SK-N-SH (cell line): Measurements from ENCODE around the gene OR10J1. TPM values are rescaled to one million over a fixed set of nuclear protein-coding genes. Genes with fewer than 3 reads are reported as not detected.

ENCODE experiments used
- CTCF ChIA-PET: fragments of 300-600, 350-600 bp; formaldehyde crosslinking; extraction: SDS; loops from one replicate; lab custom pipeline; 2021; lab: Yijun Ruan, JAX
- POLR2A ChIA-PET: fragments of 350-600 bp; sonication (Branson Sonifier 250); formaldehyde crosslinking; extraction: SDS; loops from one replicate; lab custom pipeline; 2020; ENCODE audit warnings: antibody characterized with exemption, inconsistent platforms; lab: Yijun Ruan, JAX
- DNase-seq: peaks from one replicate; pipeline ENCODE4 v3.0.0; 2012
- H2AFZ ChIP-seq: fragments of 200-600 bp; sonication (generic); 2 replicates; pipeline ENCODE4 v1.8.1; 2016; ENCODE audit warnings: antibody characterized with exemption, mild to moderate bottlenecking, low read depth
- H3F3A ChIP-seq: fragments of 200-600 bp; sonication (generic); replicated peaks from 2 replicates; pipeline ENCODE3; 2016; ENCODE audit warnings: antibody characterized with exemption, mild to moderate bottlenecking; ENCODE audit not compliant: insufficient read depth
- H3K27ac ChIP-seq, 2 experiments: fragments of 200-500 bp in 1 of 2; fragments of 200-600 bp in 1 of 2; sonication (Bioruptor generic) in 1 of 2; sonication (generic), shearing (Covaris generic) in 1 of 2; 2 replicates each; pipeline versions ENCODE4 v1.5.1 to v1.6.1; 2014 to 2016; ENCODE audit warnings: low read depth in 2 of 2, inconsistent platforms in 1 of 2, low read length in 1 of 2, mild to moderate bottlenecking in 1 of 2, mixed read lengths in 1 of 2
- H3K27me3 ChIP-seq: fragments of 200-600 bp; sonication (generic), shearing (Covaris generic); 2 replicates; pipeline ENCODE4 v1.6.1; 2016; ENCODE audit warnings: mixed run types; ENCODE audit not compliant: insufficient read depth
- H3K36me3 ChIP-seq, 2 experiments: fragments of 200-500 bp in 1 of 2; fragments of 200-600 bp in 1 of 2; sonication (Bioruptor generic) in 1 of 2; sonication (generic) in 1 of 2; replicated peaks in 1 of 2; 2 replicates each; pipeline versions ENCODE3 to v1.5.1; 2014 to 2016; ENCODE audit warnings: low read length in 1 of 2, mild to moderate bottlenecking in 1 of 2; ENCODE audit not compliant: insufficient read depth in 2 of 2, control insufficient read depth in 1 of 2
- H3K4me1 ChIP-seq, 2 experiments: fragments of 200-500 bp in 1 of 2; fragments of 200-600 bp in 1 of 2; sonication (Bioruptor generic) in 1 of 2; sonication (generic), shearing (Covaris generic) in 1 of 2; 2 replicates each; pipeline versions ENCODE4 v1.5.1 to v1.6.1; 2014 to 2016; ENCODE audit warnings: low read depth in 1 of 2, low read length in 1 of 2, mixed run types in 1 of 2; ENCODE audit not compliant: insufficient read depth in 2 of 2, control insufficient read depth in 1 of 2
- H3K4me2 ChIP-seq: fragments of 200-600 bp; sonication (generic), shearing (Covaris generic); 2 replicates; pipeline ENCODE4 v1.6.1; 2017; ENCODE audit warnings: mixed run types
- H3K4me3 ChIP-seq, 2 experiments: fragments of 200-500 bp in 1 of 2; fragments of 200-600 bp in 1 of 2; sonication (Bioruptor generic) in 1 of 2; sonication (generic), shearing (Covaris generic) in 1 of 2; 2 replicates each; pipeline versions ENCODE4 v1.5.1 to v1.8.1; 2014 to 2016; ENCODE audit warnings: low read depth in 2 of 2, inconsistent platforms in 1 of 2, low read length in 1 of 2, mild to moderate bottlenecking in 1 of 2, mixed read lengths in 1 of 2, moderate library complexity in 1 of 2
- H3K79me2 ChIP-seq: fragments of 200-600 bp; sonication (generic); 2 replicates; pipeline ENCODE4 v1.8.1; 2017; ENCODE audit warnings: mild to moderate bottlenecking; ENCODE audit not compliant: insufficient read depth
- H3K9ac ChIP-seq: fragments of 200-600 bp; sonication (generic); 2 replicates; pipeline ENCODE4 v1.6.1; 2017; ENCODE audit warnings: mixed run types
- H3K9me2 ChIP-seq: fragments of 200-600 bp; sonication (generic); 2 replicates; pipeline ENCODE4 v1.6.1; 2017; ENCODE audit warnings: mixed run types
- H3K9me3 ChIP-seq: fragments of 200-600 bp; sonication (generic); 2 replicates; pipeline ENCODE4 v1.6.1; 2017; ENCODE audit warnings: mixed run types, mild to moderate bottlenecking, moderate library complexity
- H4K20me1 ChIP-seq: fragments of 200-600 bp; sonication (generic); 2 replicates; pipeline ENCODE4 v1.6.1; 2017; ENCODE audit warnings: mild to moderate bottlenecking, mixed run types; ENCODE audit not compliant: insufficient read depth
- CHD2 ChIP-seq: fragments of 150-350 bp; IDR thresholded peaks from 2 replicates; pipeline ENCODE4 v1.6.1; 2018; ENCODE audit warnings: low read length; ENCODE audit not compliant: partially characterized antibody
- EZH2phosphoT487 ChIP-seq: fragments of 200-600 bp; sonication (generic); IDR thresholded peaks from 2 replicates; pipeline ENCODE4 v1.6.1; 2017; ENCODE audit warnings: low read depth, mixed run types, mild to moderate bottlenecking, antibody characterized with exemption, moderate library complexity, borderline replicate concordance
- FOXJ3 ChIP-seq: sonication (generic); formaldehyde crosslinking; IDR thresholded peaks from 2 replicates; pipeline ENCODE4 v1.5.1; 2020; ENCODE audit warnings: mild to moderate bottlenecking, missing genetic modification reagents
- IRF3 ChIP-seq: fragments of 150-350 bp; IDR thresholded peaks from 2 replicates; pipeline ENCODE4 v1.6.1; 2016; ENCODE audit warnings: mild to moderate bottlenecking, low read depth, low read length
- MEF2A ChIP-seq: IDR thresholded peaks from 2 replicates; pipeline ENCODE4 v1.4.0; 2012; ENCODE audit warnings: low read depth, borderline replicate concordance
- PBX3 ChIP-seq: IDR thresholded peaks from 2 replicates; pipeline ENCODE4; 2012
- POLR2AphosphoS5 ChIP-seq: IDR thresholded peaks from 2 replicates; pipeline ENCODE4 v1.6.1; 2012; ENCODE audit warnings: low read depth, low read length
- RAD21 ChIP-seq: IDR thresholded peaks from 2 replicates; pipeline ENCODE4 v1.6.1; 2012; ENCODE audit warnings: mild to moderate bottlenecking, low read length
- REST ChIP-seq: IDR thresholded peaks from 2 replicates; pipeline ENCODE4 v1.6.1; 2012; ENCODE audit warnings: mild to moderate bottlenecking, low read depth, low read length, moderate library complexity
- RFX5 ChIP-seq: IDR thresholded peaks from 2 replicates; pipeline ENCODE4 v1.6.1; 2012; ENCODE audit warnings: mild to moderate bottlenecking, improper control_type of control experiment, low read length
- TAF1 ChIP-seq: IDR thresholded peaks from 2 replicates; pipeline ENCODE4 v1.6.1; 2012; ENCODE audit warnings: low read depth, mild to moderate bottlenecking, low read length, moderate library complexity, borderline replicate concordance
- WGBS: methylation state at CpG from one replicate; pipeline ENCODE4 v1.1.6; 2017; ENCODE audit warnings: low lambda C conversion rate; 5-methylcytosine and 5-hydroxymethylcytosine counted together
- polyA plus RNA-seq, 3 experiments: library from polyadenylated mRNA; depleted of rRNA; stranded (reverse); fragments of >200 nt; gene quantifications; 2 replicates each; pipeline ENCODE4 v1.2.3, GENCODE V29; 2012

Gene OR10J1
- polyA plus RNA-seq, 1 of the 3 experiments (the other 2 are of a cell fraction) = not detected

GRCh38 chr1:159468321-159468720 is 28.8 kb downstream of the OR10J1 start:
- Histone ChIP-seq H3K9me3 (no peaks in the 10 kb centered on the region), H4K20me1 (no peaks in the 10 kb centered on the region), H3K4me1 (peaks cover 0 to 4% of the 10 kb centered on the region in 2 experiments; a peak in 2 of 4 replicates), H3K27ac (peak overlapping the region in 1 of 2 experiments; percentile 85; a peak in 2 of 4 replicates), H3K9me2 (no peaks in the 10 kb centered on the region), H3K9ac (peak overlapping the region; percentile 28; the same call in 1 of the 2 replicates), H3K36me3 (no peaks in the 10 kb centered on the region), H2AFZ (peak overlapping the region; percentile 56; the same call in 1 of the 2 replicates), H3K4me2 (0 out of 2 replicates have a peak overlapping the region, but pooled peaks have one; percentile 6), H3K4me3 (no peak overlapping the region), H3F3A (peaks cover 3% of the 10 kb centered on the region), H3K27me3 (no peaks in the 10 kb centered on the region), H3K79me2 (no peaks in the 10 kb centered on the region)
- no peak for DNase-seq
- POLR2A ChIA-PET = no interaction called here
- TF ChIP-seq IRF3 = no peak
- TF ChIP-seq RFX5 = no peak
- TF ChIP-seq TAF1 = no peak
- TF ChIP-seq REST = no peak
- no peak for TF ChIP-seq RAD21
- TF ChIP-seq CHD2 = no peak
- TF ChIP-seq EZH2phosphoT487 = no peak
- CTCF ChIA-PET = no interaction called here
- WGBS = 19% methylated on average over 2 of the region's 2 CpGs

GRCh38 chr1:159469921-159470533 is 30.5 kb downstream of the OR10J1 start:
- Histone ChIP-seq H3K4me2 (peak overlapping the region; percentile 48; the same call in 1 of the 2 replicates), H3K4me1 (peaks cover 0 to 4% of the 10 kb centered on the region in 2 experiments; a peak in 2 of 4 replicates), H3K36me3 (no peaks in the 10 kb centered on the region), H3K9me3 (no peaks in the 10 kb centered on the region), H3K27me3 (no peaks in the 10 kb centered on the region), H3K9ac (peak overlapping the region; percentile 69), H3F3A (peaks cover 3% of the 10 kb centered on the region), H4K20me1 (no peaks in the 10 kb centered on the region), H2AFZ (peak overlapping the region; percentile 84), H3K79me2 (no peaks in the 10 kb centered on the region), H3K27ac (peak overlapping the region; percentile 85 to 86; a peak in 3 of 4 replicates), H3K9me2 (no peaks in the 10 kb centered on the region), H3K4me3 (no peak overlapping the region)
- WGBS = 4% methylated on average over 4 of the region's 4 CpGs
- CTCF ChIA-PET = no interaction called here
- POLR2A ChIA-PET = no interaction called here
- no peak for TF ChIP-seq POLR2AphosphoS5
- TF ChIP-seq PBX3 = 0 out of 2 replicates have a peak, but pooled peaks have one; percentile 17
- TF ChIP-seq FOXJ3 (CRISPR knock-in tag) = no peak
- TF ChIP-seq MEF2A = peak; percentile 22; the same call in 1 of the 2 replicates
- DNase-seq = no peak
